Hepatocyte (in vitro differentiated cells): Measurements from ENCODE around the gene EPS8L1.

Experiments used
- EZH2 ChIP-seq: fragments of 200-600 bp; sonication (generic); IDR thresholded peaks from 2 replicates; pipeline ENCODE4 v1.6.1; 2016; ENCODE audit warnings: antibody characterized with exemption, mild to moderate bottlenecking, borderline replicate concordance
- EZH2phosphoT487 ChIP-seq: fragments of 200-600 bp; sonication (generic); IDR thresholded peaks from one replicate; pipeline ENCODE4 v1.6.1; 2018; ENCODE audit warnings: antibody characterized with exemption, mild to moderate bottlenecking, low read depth, moderate library complexity; ENCODE audit not compliant: unreplicated experiment, severe bottlenecking
- TF ChIP-seq, protein P1 (sequence below): fragments of 200-600 bp; sonication (generic); IDR thresholded peaks from 2 replicates; pipeline ENCODE4 v1.5.1; 2016; ENCODE audit warnings: antibody characterized with exemption, mild to moderate bottlenecking; ENCODE audit not compliant: poor library complexity

DNA sequence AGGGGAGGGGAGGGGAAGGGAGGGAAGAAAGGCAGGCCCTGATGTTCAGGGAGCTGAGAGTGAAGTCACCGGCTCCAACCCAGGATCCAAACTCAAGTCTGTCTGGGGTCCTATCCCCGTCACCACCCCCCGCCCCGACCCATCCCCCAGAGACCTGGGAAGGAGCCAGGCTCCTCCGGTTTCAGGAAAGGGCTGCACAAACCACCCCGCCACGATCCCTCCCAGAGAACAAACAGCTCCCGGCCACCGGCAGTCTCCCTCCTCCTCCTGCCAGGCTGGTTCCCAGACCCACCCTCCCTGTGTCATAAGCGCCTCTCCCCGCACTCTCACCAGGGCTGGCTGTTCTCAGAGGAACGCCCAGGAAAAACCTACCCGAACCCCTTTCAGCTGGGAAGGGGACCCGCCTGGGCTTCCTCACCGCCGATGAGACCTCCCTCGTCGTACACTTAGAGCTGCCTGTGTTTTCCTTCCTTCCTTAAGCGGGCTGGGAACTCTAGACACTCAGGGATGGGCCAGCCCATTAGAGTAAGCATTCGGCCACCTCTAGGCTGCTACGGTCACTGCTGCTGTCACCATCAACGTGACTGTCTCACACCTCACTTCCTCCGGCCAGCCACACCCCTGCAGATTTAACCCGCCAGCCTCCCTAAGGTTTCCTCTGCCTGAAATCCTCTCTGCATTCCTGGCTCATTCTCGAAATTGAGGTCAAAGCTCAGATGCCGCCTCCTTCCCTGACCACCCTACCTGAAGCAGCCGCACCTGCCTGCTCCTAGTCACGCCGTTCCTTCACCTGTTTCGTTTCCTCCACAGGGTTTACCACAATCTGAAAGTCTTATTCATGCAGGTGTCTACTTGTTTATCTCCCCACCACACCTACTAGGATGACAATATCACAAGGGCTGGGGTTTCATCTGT lies 6.5 kb upstream of the EPS8L1 start:
- TF ChIP-seq, protein P1, sequence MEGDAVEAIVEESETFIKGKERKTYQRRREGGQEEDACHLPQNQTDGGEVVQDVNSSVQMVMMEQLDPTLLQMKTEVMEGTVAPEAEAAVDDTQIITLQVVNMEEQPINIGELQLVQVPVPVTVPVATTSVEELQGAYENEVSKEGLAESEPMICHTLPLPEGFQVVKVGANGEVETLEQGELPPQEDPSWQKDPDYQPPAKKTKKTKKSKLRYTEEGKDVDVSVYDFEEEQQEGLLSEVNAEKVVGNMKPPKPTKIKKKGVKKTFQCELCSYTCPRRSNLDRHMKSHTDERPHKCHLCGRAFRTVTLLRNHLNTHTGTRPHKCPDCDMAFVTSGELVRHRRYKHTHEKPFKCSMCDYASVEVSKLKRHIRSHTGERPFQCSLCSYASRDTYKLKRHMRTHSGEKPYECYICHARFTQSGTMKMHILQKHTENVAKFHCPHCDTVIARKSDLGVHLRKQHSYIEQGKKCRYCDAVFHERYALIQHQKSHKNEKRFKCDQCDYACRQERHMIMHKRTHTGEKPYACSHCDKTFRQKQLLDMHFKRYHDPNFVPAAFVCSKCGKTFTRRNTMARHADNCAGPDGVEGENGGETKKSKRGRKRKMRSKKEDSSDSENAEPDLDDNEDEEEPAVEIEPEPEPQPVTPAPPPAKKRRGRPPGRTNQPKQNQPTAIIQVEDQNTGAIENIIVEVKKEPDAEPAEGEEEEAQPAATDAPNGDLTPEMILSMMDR = no peak
- TF ChIP-seq EZH2 (no peak), EZH2phosphoT487 (no peak)
